Superior temporal gyrus (tissue), 1 donor: ENCODE measurements around the gene LRRIQ1.

Experiments
- DNase-seq: peaks from one replicate; pipeline ENCODE4 v3.0.0-alpha.2; 2016; ENCODE audit errors: extremely low spot score

LRRIQ1 gene

GRCh38 chr12:85281636-85282312 is 245.6 kb downstream of the LRRIQ1 start:
- no peak for DNase-seq

- no peak for DNase-seq
Measured at GRCh38 chr12:85283560-85283959, 247.4 kb downstream of the LRRIQ1 start.
